NOMO-1 treated with DMSO at 0.1 percent for 48 hours (cell line): Measurements from ENCODE around the gene MBNL1.
"Not testable (repeated sequence)": the region's sequence is repeated elsewhere in the genome, so short reads cannot be mapped to it uniquely, and the experiment has no call there.

ENCODE experiments used
- DNase-seq: peaks from one replicate; lab custom pipeline; 2025; ENCODE audit not compliant: unreplicated experiment; lab: John Stamatoyannopoulos, UW

MBNL1 gene

DNA sequence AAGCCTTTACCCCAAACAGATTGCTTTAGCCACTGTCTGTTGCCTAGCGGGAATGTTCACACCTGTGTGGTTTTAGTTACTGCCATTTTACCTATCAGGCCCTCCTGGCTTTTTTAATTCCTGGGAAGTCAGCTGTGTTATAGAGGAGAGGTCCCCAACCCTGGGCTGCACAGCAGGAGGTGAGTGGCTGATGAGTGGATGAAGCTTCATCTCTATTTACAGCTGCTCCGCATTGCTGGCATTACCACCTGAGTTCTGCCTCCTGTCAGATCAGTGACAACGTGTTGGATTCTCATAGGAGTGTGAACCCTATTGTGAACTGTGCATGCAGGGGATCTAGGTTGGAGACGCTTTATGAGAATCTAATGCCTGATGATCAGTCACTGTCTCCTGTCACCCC lies 127.0 kb downstream of the MBNL1 start:
- DNase-seq: no peak

DNA sequence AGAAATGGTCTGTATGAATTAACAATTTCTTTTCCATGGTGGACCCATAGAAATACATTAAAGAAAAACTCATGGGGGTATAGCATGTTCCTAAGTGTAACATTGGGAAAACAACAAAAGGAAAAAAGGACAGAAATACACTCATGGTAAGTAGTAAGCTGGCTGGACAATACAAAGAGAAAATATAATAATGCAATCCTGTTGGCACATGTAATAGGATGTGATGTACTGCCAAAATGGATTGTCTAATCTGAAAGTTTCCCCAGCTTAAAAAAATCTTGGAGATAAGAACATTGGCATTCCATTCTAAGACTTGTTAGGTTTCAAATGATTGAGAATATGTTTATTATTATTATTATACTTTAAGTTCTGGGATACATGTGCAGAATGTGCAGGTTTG lies 128.1 kb downstream of the MBNL1 start:
- DNase-seq: no peak

DNA sequence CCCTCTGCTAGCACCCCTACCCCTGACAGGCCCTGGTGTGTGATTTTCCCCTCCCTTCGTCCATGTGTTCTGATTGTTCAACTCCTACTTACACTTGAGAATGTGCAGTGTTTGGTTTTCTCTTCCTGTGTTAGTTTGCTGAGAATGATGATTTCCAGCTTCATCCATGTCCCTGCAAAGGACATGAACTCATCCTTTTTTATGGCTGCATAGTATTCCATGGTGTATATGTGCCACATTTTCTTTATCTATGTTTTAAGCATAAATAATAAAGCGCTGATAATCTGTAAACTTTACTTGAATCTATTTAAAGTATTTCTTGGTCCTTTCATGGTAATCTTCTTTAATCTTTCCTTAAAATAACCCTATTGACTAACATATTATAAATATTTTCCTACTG lies 128.6 kb downstream of the MBNL1 start:
- DNase-seq: not testable (repeated sequence)

DNA sequence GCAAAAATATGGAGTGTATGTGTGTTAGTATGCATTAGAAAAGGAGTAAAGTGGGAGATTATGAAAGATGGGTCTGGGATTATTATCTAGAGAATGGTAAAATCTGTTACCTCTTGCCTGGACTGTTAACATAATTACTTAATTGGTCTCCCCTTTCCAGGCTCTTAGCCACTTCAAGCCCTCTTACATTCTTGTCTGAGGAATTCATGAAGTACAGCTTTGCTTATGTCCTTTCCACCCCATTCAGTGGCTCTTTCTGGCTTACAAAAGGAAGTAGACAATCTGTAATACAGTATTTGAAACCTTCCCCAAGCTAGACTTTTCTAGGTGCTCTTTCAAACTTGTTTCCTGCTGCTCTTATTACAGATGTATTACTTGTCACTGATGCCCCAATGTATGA lies 129.8 kb downstream of the MBNL1 start:
- peak; percentile 22 for DNase-seq

DNA sequence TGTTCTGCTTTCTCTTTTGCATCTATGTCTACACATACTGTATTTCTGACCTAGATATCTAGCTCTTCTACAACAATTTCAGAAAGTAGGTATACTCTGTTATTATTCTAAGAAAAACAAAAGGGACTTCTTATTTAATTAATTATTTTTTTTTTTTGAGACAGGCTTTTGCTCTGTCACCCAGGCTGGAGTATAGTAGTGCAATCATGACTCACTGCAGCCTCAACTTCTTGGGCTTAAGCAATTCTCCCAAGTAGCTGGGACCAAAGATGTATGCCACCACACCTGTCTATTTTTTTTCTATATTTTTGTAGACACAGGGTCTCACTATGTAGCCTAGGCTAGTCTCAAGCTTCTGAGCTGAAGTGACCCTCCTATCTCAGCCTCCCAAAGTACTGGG lies 130.6 kb downstream of the MBNL1 start:
- peak; percentile 41 for DNase-seq

DNA sequence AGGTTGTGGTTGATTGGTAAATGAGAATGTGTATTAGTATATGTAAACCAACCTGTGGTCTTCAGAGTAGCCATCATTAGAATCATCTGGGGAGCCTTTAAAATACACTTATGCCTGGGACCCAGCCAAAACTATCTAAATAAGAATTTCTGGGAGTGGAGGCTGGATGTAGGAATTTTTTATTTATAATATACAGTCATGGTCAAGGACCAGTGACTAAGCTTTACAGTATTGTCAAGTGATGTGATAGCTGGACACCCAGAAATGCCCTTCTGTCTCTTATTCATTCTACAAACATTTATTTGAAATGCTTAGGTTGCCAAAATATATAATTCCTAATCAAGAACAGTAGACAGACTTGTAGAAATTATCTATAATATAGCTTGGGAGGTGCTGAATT lies 132.2 kb downstream of the MBNL1 start:
- DNase-seq: no peak

DNA sequence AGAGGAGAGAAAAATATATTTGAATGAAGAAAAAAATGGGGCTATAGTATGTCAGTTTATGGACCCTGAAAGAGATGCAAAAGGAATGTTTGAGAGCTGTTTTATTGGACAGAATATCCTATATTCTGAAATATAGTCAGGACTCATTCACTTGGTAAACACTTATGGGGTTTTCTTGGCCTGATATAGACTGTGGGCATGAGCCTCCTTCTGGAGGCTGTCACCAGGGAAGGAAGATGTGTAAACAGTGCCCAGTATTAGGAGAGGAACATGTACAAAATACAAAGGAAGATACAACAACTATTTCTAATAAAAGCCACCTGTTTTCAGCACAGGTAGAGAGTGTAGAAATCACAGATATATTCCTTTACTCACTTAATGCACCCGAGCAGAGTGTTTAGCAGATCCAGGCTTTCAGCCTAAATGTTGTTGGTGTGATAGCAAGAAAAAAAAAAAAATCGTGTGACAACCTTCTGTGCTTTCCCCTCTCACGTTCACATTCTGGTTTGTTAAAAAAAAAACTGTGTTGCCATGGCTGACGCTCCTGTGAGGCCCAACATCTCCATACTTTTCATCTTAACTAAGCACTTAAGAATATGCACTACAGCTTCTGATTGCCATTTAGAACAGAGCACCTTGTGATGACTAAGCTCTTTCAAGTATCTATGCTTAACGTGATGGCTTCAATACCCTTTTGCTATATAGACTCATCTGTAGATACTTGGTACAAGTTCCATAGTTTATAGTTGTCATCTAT lies 134.1 kb downstream of the MBNL1 start:
- DNase-seq: no peak

DNA sequence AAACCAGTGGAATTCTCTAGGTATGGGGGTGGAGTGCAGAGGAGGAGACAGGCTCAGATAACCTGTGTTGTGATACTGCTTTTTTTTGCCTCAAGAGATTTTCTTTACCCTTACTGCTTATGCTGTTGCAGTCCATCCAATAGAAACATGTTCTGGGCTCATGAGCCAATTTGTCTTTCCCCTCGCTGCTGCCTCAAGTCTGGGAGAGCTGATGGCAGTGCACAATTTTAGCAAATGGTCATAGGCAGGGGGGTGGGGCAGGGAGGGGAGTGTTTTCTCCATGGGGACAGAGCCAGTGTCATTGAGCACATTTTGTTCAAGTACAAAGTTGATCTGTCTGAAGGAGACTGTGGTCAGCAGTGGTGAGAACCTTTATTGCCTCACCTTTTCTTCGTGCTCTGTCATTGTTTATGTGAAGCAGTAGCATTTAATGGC lies 134.9 kb downstream of the MBNL1 start:
- peak; percentile 46 for DNase-seq

DNA sequence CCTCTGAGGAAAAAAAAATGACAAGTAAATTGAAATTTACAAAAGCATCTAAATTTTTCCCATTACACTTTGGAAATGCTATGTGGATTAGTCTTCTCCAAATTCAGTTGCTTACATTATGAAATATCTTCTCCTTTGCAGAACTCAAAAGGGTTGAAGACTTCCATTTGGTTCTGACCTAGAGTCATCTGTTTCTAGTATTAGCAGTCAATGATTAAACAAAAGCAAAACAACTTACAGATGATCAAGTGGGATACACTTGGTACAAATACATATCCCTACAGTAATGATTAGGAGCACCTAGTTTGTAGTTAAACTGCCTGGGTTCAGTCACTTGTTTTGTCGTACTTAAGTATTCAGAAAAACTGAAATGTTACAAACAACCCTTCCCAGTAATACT lies 136.2 kb downstream of the MBNL1 start:
- DNase-seq: no peak

DNA sequence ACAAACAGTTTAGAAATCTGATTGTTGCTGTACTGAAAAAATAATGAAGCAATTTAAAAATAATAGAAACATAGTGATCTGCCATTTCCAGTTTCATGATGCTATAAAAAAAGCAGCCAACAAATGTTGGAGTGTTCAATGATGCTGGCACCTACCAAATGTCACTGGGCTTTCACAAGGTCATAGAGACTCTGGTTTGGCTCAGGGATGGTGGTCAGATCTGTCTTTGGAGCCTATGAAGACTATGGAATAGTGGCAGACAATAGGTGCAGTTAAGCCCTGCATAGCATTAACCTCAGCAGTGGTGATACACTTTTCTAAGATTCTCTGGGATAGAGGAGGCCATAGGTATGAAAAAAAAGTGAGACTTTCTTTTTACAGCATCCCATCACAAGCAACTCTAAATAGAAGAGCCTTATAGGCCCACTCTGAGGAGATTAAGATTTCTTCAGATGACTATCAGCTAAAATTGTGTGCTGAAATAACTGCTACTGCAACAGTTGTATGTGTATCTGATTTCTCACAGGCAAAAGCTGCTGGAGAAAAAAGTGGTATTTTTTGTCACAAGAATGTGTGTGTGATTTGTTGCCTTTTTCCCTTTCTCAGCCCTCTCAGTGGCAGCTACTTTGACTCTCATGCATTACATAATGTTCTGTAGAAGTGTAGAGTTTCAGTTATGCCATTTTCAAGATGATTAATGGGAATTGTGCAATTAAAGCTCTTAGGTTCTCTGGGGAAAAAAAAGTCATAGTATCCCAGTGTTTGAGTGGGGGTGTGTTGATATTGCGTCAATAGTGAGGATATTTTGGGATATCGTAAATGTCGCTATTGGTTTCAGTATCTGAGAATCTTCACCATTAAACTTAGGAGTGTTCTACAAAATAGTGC lies 137.4 kb downstream of the MBNL1 start:
- DNase-seq: peak; percentile 90

DNA sequence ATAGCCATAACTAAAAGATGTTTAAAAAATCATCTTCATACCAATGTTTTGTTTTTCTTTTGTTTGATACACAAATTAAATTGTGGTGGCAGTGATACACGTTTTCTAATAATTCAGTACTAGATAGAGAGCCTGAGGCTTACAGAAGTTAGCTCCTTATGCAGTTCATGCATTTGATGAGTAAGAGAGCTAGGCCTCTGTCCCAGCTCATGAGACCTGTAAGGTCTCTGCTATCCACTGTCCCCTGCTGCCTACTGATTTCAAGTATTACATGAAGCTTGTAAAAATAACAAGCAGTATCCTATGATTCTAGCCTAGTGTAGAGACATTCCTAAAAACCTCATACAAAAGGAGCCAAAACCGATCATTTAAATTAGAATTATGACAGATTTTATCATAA lies 144.5 kb downstream of the MBNL1 start:
- no peak for DNase-seq

DNA sequence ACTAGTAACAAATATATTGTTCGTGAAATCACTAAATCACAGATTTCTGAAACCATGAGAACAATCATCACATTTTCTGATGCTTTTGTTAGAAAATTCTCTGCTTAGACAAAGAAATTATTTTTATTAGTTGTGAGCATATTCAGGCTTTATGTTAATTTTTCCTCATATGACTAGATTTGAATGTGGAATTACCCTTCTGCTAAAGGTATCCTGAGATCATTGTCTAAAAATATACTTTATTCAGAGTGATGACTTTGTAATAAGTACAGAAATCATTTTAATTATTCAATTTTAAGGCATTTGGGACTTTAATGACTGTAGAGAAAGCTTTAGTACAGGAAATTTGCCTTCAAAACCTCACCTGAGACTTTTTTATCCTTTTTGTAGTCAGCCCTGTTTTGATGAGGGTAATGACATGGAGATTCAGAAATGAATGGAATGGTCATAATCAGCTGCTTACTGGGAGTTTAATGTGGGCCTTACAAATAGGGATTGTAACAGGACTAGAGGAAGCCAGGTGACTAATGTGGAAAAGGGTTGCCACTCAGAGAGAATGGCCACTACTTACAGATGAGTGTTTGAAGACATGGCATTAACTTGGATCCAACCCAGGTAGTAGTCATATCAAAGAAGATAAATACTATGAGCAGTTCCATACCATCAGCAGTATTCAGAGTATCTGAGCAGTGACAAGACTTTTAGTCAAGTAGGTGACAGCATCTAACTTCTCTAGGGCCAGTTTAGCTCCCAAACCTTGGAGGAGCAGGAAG lies 148.3 kb downstream of the MBNL1 start:
- DNase-seq: no peak

DNA sequence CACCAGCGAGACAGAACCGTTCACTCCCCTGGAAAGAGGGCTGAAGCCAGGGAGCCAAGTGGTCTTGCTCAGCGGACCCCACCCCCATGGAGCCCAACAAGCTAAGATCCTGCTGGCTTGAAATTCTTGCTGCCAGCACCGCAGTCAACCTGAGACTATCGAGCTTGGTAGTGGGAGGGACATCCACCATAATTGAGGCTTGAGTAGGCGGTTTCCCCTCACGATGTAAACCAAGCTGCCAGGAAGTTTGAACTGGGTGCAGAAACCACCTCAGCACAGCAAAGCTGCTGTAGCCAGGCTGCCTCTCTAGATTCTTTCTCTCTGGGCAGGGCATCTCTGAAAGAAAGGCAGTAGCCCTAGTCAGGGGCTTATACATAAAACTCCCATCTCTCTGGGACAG lies 151.0 kb downstream of the MBNL1 start:
- DNase-seq: no peak

DNA sequence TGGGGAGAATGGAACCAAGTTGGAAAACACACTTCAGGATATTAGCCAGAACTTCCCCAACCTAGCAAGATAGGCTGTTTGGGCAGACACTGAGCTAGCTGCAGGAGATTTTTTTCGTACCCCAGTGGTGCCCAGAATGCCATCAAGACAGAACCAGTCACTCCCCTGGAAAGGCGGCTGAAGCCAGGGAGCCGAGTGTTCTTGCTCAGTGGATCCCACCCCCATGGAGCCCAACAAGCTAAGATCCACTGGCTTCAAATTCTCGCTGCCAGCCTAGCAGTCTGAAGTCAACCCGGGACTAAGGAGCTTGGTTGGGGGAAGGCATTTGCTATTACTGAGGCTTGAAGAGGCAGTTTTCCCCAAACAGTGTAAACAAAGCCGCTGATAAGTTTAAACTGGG lies 152.4 kb downstream of the MBNL1 start:
- no peak for DNase-seq

DNA sequence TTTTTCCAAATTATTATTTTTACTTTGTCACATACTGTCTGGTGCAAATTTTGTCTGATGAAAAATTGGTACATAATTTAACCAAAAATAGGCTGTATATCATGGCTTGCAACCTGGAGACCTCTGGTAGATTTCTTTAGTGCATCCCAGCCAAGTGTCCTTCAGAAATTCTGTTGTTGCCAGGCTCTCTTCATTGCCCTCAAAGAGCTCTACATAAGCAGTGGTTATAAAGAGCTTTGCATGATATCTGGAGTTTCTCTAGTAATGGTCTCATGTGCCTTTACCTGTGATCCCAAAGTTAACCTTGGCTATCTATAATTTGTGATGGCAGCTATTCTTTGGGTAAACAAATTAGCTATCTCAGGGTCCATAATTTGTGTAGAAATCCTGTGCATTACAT lies 157.7 kb downstream of the MBNL1 start:
- DNase-seq: no peak

DNA sequence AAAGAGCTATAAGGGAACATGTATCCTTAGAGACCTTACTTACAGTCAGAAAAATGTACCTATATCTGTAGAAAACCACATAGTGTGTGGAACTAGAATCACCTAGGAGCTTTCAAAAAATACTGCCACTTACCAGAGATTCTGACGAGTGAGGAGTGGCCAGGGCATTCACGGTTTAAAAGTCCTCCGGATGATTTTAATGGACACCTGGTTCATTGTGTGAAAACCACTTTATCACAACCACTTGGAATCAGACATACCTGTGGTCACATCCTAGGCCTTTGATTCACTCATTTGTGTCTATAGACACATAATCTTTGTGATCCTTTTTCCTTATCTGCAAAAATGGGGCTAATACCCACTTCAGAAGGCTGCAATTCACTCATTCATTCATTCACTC lies 159.8 kb downstream of the MBNL1 start:
- no peak for DNase-seq

DNA sequence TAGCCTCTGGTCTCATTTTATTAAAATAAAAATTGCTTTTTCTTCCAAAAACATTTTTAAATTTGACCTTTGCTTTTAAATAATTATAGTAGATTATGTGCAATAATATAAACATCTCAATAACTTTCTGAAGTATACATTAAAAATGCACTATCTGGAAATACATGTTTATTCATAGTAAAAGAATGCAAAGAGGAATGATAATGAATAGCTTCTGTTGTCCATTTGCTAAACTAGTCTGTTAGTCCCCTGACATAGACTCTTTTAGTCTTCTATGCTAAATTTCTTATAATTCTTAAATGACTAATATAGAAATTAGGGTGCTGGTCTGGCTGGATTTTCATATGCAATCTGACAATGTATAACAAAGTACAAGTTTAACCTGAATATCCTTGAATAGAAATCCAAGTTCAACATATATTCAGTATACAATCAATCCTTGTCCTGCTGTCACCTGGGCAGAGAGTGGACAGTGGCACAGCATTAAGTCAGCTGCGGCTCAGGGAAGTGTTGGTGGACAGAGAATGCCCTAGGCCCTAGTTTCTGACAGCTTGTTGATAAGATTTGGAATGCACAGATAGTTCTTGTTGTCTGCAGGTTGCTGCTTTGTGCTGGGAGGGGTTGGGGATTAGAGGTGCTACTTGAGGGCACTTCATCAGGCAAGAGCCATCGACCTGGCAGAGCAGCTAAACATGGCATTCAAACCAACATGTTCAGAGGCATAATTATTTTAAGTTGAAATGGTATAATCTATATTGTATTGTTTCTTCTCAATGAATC lies 161.7 kb downstream of the MBNL1 start:
- no peak for DNase-seq

DNA sequence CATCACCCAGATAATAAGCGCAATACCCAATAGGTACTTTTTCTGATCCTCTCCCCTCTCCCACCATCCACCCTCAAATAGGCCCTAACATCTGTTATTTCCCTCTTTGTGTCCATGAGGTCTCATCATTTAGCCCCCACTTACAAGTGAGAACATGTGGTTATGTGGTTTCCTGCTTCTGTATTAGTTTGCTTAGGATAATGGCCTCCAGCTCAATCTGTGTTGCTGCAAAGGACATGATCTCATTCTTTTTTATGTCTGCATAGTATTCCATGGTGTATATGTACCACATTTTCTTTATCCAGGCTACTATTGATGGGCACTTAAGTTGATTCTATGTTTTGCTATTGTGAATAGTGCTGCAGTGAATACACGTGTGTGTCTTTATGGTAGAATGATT lies 165.4 kb downstream of the MBNL1 start:
- peak; percentile 57 for DNase-seq

DNA sequence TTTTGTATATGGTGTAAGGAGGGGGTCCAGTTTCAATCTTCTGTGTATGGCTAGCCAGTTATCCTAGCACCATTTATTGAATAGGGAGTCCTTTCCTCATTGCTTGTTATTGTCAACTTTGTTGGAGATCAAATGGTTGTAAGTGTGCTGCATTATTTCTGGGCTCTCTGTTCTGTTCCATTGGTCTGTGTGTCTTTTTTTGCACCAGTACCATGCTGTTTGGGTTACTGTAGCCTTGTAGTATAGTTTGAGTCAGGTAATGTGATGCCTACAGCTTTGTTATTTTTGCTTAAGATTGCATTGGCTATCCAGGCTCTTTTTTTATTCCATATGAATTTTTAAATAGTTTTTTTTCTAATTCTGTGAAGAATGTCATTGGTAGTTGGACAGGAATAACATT lies 166.5 kb downstream of the MBNL1 start:
- DNase-seq: not testable (repeated sequence)

DNA sequence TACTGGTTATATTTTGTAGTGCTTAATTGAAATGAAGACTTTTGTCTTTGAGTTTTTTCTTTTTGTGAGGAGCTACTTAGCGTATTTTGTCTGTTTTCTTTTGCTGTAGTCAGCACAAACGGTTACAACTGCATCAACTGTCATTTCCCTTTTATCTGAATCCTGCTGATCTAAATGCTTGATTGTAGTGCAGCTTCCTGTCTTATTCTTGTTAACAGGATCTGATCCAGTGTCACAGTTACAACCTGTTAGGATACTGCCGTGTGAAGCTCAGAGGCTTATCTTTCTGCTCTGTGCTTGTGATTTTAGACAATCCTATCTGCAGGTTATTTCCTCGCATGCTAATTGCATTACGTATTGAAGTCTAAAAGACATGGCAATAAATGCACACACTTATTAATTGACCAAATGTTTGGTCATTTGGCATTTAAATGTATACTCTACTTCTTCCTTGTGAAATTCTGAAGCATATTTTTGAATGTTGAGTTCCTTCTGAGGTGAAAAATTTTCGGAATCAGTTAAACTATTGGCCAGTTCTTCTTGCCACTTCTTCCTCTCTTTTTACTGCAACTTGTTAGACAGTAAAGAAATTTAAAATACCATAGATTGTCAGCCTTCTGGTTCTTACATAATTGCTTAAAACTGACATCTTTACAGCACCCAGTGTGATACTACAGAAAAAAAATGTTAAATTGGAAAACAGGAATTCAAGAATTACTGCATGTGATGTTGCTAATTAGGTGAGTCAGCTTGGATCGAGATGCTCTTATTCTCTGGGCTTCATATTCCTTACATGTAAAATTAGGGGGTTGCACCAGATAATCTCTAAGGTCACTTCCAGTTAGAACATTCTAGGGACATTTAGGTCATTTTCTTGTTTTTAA lies 168.2 kb downstream of the MBNL1 start:
- DNase-seq: no peak
